ENCODE results near the gene KCNN3.

DNA sequence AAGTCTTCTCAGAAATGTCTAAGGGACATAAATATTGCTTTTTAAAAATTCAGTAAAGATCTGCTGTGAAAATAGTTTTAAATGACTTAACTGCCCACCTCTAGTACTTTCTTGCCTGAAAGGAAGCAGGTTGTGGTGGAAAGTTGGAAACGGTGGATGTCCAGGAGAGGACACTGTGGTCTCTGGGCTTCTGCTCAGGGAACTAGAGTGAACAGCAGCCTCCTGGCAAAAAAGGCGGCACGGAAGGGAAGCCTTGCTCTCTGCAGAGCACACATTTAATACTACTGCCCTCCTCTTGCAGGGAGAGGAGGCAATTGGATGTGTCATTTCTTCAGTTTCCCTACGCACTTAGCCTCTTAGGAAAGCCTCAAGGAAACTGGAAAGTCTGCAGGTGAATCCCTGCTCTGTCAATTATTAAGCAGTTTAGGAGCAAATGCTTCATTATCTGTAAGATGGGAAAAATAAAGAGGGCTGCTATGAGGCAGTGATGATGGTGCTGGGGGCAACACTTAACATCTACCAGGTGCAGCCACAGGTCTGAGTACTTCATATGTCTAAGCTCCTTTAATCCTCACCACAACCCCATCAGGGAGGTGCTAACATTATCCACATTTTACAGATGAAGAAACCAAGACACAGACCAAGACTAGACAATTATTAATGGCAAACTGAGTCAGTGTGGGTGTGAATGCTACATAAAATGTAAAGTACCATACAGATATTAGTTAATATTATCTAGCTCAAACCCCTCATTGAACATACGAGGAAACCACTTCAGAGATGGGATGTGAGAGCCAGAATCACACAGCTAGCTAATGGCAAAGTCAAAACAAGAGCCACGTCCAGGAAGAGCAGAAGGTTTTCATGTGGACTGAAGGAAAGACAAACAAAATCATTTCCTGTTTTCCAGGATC, 153.2 kb downstream of the KCNN3 start:
- no peak for TF ChIP-seq CTCF (IDR thresholded peaks at IDR 0.05; ENCODE audit: low read length)
- no peak for TF ChIP-seq EZH2 (optimal IDR thresholded peaks at IDR 0.05; ENCODE audit: low read depth, low read length)
- TF ChIP-seq EZH2phosphoT487 (IDR thresholded peaks at IDR 0.05; ENCODE audit: low read length): no peak
